ENCODE results near the gene PARP12.

The PARP12 gene

DNA sequence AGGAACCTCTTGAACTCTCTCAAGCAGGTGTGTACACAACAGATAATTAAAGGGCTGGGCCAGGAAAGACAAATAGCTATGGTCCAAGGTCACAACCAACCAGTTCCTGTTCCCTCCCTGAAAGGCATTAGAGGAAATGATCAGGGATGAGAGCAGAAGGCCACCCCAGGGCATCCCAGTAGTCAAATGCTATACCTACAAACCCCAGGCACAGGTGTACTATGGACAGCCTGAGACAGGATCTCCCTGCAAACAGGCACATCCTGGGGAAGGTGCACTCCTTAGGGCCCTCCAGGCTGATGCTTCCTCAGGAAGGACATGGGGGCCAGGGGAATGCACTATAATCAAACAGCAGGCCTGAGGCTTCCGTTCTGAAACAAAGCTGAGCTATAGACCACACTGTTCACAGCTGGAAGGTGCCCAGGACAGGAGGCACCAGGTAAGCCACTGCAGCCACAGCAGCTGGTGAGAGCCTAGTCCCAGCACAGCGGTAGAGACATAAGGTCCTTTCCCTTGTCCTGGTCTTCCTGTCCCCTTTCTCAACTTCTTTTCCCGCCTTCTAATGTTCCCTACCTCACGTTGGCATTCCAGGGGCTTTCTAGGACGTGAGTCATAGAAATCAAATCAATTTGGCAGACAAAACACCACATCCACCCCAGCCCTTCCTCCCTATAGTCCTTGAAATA lies 13.3 kb downstream of the PARP12 start:
- H3K4me1 ChIP-seq (ENCODE audit: insufficient read depth, low read length, severe bottlenecking), result peaks cover 5% of the 10 kb centered on the region
- no peaks in the 10 kb centered on the region; the same call in 1 of the 2 replicates for H3F3A ChIP-seq (ENCODE audit: insufficient read depth, low read length)
- no peaks in the 10 kb centered on the region for H3K9me2 ChIP-seq (ENCODE audit: low read depth, low read length)
- peaks cover 47% of the 10 kb centered on the region for H3K36me3 ChIP-seq (ENCODE audit: insufficient read depth, low read length)
- H3K9me3 ChIP-seq (ENCODE audit: low read length), result no peaks in the 10 kb centered on the region
- TF ChIP-seq, protein P1, sequence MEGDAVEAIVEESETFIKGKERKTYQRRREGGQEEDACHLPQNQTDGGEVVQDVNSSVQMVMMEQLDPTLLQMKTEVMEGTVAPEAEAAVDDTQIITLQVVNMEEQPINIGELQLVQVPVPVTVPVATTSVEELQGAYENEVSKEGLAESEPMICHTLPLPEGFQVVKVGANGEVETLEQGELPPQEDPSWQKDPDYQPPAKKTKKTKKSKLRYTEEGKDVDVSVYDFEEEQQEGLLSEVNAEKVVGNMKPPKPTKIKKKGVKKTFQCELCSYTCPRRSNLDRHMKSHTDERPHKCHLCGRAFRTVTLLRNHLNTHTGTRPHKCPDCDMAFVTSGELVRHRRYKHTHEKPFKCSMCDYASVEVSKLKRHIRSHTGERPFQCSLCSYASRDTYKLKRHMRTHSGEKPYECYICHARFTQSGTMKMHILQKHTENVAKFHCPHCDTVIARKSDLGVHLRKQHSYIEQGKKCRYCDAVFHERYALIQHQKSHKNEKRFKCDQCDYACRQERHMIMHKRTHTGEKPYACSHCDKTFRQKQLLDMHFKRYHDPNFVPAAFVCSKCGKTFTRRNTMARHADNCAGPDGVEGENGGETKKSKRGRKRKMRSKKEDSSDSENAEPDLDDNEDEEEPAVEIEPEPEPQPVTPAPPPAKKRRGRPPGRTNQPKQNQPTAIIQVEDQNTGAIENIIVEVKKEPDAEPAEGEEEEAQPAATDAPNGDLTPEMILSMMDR (IDR thresholded peaks at IDR 0.05; ENCODE audit: low read length), result no peak
- no peak for TF ChIP-seq EZH2 (IDR thresholded peaks at IDR 0.05; ENCODE audit: borderline replicate concordance, low read length)
- no peaks in the 10 kb centered on the region for H3K27me3 ChIP-seq (ENCODE audit: insufficient read depth, low read length)
- H3K4me3 ChIP-seq (ENCODE audit: low read depth, low read length, poor library complexity, severe bottlenecking), result no peak overlapping the region
- no peak overlapping the region for H3K27ac ChIP-seq (ENCODE audit: low read depth, low read length, poor library complexity, severe bottlenecking)
- no peak overlapping the region for H2AFZ ChIP-seq (ENCODE audit: low read length)
- H3K9ac ChIP-seq (ENCODE audit: low read length), result no peak overlapping the region
- no peaks in the 10 kb centered on the region for H3K79me2 ChIP-seq (ENCODE audit: insufficient read depth, low read length)
- H4K20me1 ChIP-seq (ENCODE audit: insufficient read depth, low read length), result no peaks in the 10 kb centered on the region
- no peak overlapping the region for H3K4me2 ChIP-seq (ENCODE audit: low read length)

DNA sequence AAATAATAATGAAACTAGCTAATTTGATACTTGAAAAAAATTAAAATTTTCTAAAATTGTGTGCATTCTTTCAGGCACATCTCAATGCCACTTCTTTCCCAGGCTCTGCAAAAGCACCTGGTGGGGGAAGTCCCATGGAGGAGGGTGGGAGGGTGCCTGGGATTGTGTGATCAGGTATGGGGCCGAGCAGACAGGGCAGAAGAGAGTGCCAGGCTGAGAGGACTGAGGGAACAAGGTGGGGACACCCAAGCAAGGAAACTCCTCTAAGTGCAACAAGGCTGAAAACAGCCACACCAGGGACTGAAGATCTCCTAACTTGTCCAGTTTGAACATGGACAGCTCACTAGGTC lies 13.8 kb downstream of the PARP12 start:
- Histone ChIP-seq H3K9me2 (ENCODE audit: low read depth, low read length) (no peaks in the 10 kb centered on the region), H3K27me3 (ENCODE audit: insufficient read depth, low read length) (no peaks in the 10 kb centered on the region), H3K9me3 (ENCODE audit: low read length) (no peaks in the 10 kb centered on the region), H3F3A (ENCODE audit: insufficient read depth, low read length) (no peaks in the 10 kb centered on the region; the same call in 1 of the 2 replicates), H3K9ac (ENCODE audit: low read length) (no peak overlapping the region), H3K4me1 (ENCODE audit: insufficient read depth, low read length, severe bottlenecking) (peaks cover under 1% of the 10 kb centered on the region), H3K4me3 (ENCODE audit: low read depth, low read length, poor library complexity, severe bottlenecking) (no peak overlapping the region), H3K4me2 (ENCODE audit: low read length) (no peak overlapping the region), H4K20me1 (ENCODE audit: insufficient read depth, low read length) (no peaks in the 10 kb centered on the region), H3K79me2 (ENCODE audit: insufficient read depth, low read length) (no peaks in the 10 kb centered on the region), H2AFZ (ENCODE audit: low read length) (no peak overlapping the region), H3K27ac (ENCODE audit: low read depth, low read length, poor library complexity, severe bottlenecking) (no peak overlapping the region), H3K36me3 (ENCODE audit: insufficient read depth, low read length) (peaks cover 46% of the 10 kb centered on the region)
- TF ChIP-seq, protein P1 (IDR thresholded peaks at IDR 0.05; ENCODE audit: low read length), result no peak
- TF ChIP-seq EZH2 (IDR thresholded peaks at IDR 0.05; ENCODE audit: borderline replicate concordance, low read length), result no peak

DNA sequence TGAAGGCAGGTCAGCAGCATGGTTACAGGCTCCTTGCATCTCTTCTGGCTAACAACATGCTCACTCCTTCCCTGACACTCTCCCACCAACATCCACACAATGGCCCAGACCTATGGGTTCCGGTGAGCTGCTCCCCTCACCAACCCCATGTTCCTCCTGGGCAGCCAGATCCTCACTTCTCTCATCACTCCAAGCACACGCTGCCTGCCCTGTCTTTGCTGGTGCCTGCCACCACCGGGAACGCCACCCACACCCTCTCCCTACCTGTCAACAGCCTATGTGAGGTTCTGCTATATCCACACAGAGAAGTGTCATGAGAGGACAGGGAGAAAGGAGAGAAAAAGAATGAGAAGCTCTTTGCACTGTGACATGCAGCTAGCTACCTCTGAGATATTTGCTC lies 14.6 kb downstream of the PARP12 start:
- no peak overlapping the region for H3K4me2 ChIP-seq (ENCODE audit: low read length)
- no peaks in the 10 kb centered on the region for H3K27me3 ChIP-seq (ENCODE audit: insufficient read depth, low read length)
- no peaks in the 10 kb centered on the region for H4K20me1 ChIP-seq (ENCODE audit: insufficient read depth, low read length)
- no peaks in the 10 kb centered on the region for H3K9me3 ChIP-seq (ENCODE audit: low read length)
- no peak overlapping the region for H2AFZ ChIP-seq (ENCODE audit: low read length)
- no peak overlapping the region for H3K27ac ChIP-seq (ENCODE audit: low read depth, low read length, poor library complexity, severe bottlenecking)
- H3K4me3 ChIP-seq (ENCODE audit: low read depth, low read length, poor library complexity, severe bottlenecking), result no peak overlapping the region
- H3K4me1 ChIP-seq (ENCODE audit: insufficient read depth, low read length, severe bottlenecking), result no peaks in the 10 kb centered on the region
- no peaks in the 10 kb centered on the region; the same call in 1 of the 2 replicates for H3F3A ChIP-seq (ENCODE audit: insufficient read depth, low read length)
- H3K79me2 ChIP-seq (ENCODE audit: insufficient read depth, low read length), result no peaks in the 10 kb centered on the region
- TF ChIP-seq EZH2 (IDR thresholded peaks at IDR 0.05; ENCODE audit: borderline replicate concordance, low read length), result no peak
- TF ChIP-seq, protein P1 (IDR thresholded peaks at IDR 0.05; ENCODE audit: low read length), result no peak
- H3K36me3 ChIP-seq (ENCODE audit: insufficient read depth, low read length), result peaks cover 38% of the 10 kb centered on the region
- H3K9me2 ChIP-seq (ENCODE audit: low read depth, low read length), result no peaks in the 10 kb centered on the region
- H3K9ac ChIP-seq (ENCODE audit: low read length), result no peak overlapping the region
